Activated CD8-positive, alpha-beta memory T cell treated with anti-CD3 and anti-CD28 coated beads for 48 hours (primary cell): ENCODE measurements around the gene CST3.
"Not testable (repeated sequence)": the region's sequence is repeated elsewhere in the genome, so short reads cannot be mapped to it uniquely, and the experiment has no call there.

Experiments used
- DNase-seq, 3 experiments: peaks; one replicate each; pipeline ENCODE4 v3.0.0-alpha.2; 2020; ENCODE audit warnings: low read depth in 2 of 3, low spot score in 2 of 3

CST3 gene

GRCh38 chr20:23662276-23662870 lies 24.6 kb upstream of the CST3 start:
- DNase-seq, result no peak

GRCh38 chr20:23661002-23661429 lies 23.3 kb upstream of the CST3 start:
- no peak for DNase-seq

- no peak for DNase-seq
Observed at GRCh38 chr20:23659989-23660837, 22.5 kb upstream of the CST3 start.

- DNase-seq, result not testable (repeated sequence)
Observed at GRCh38 chr20:23659610-23659988, 21.8 kb upstream of the CST3 start.

- no peak for DNase-seq
Observed at GRCh38 chr20:23658989-23659609, 21.3 kb upstream of the CST3 start.

GRCh38 chr20:23658336-23658735 lies 20.6 kb upstream of the CST3 start:
- DNase-seq, result no peak

- no peak for DNase-seq
Observed at GRCh38 chr20:23657202-23657601, 19.4 kb upstream of the CST3 start.

- DNase-seq, result no peak
Observed at GRCh38 chr20:23656372-23656771, 18.6 kb upstream of the CST3 start.

GRCh38 chr20:23655491-23656211 lies 17.9 kb upstream of the CST3 start:
- no peak for DNase-seq

GRCh38 chr20:23654717-23655116 lies 17.0 kb upstream of the CST3 start:
- DNase-seq, result no peak

- no peak for DNase-seq
Observed at GRCh38 chr20:23654000-23654399, 16.2 kb upstream of the CST3 start.

- no peak for DNase-seq
Observed at GRCh38 chr20:23653400-23653938, 15.7 kb upstream of the CST3 start.

GRCh38 chr20:23652926-23653325 lies 15.2 kb upstream of the CST3 start:
- DNase-seq, result no peak

- DNase-seq, result no peak
Observed at GRCh38 chr20:23652371-23652770, 14.6 kb upstream of the CST3 start.

GRCh38 chr20:23651117-23651516 lies 13.4 kb upstream of the CST3 start:
- DNase-seq, result no peak

- DNase-seq, result no peak
Observed at GRCh38 chr20:23649830-23650417, 12.2 kb upstream of the CST3 start.

GRCh38 chr20:23649242-23649641 lies 11.5 kb upstream of the CST3 start:
- no peak for DNase-seq

GRCh38 chr20:23647346-23647745 lies 9.6 kb upstream of the CST3 start:
- no peak for DNase-seq

- DNase-seq, result no peak
Observed at GRCh38 chr20:23646106-23646873, 8.5 kb upstream of the CST3 start.

- DNase-seq, result no peak
Observed at GRCh38 chr20:23645575-23645974, 7.8 kb upstream of the CST3 start.
